ENCODE data around the gene PLCH1. TPM values are rescaled to one million over a fixed set of nuclear protein-coding genes. Genes with fewer than 3 reads are reported as not detected.

PLCH1 gene
- total and polyA plus RNA-seq, 7 donors = 0.03 to 1.1 (median 0.06) TPM; not detected in 2

DNA sequence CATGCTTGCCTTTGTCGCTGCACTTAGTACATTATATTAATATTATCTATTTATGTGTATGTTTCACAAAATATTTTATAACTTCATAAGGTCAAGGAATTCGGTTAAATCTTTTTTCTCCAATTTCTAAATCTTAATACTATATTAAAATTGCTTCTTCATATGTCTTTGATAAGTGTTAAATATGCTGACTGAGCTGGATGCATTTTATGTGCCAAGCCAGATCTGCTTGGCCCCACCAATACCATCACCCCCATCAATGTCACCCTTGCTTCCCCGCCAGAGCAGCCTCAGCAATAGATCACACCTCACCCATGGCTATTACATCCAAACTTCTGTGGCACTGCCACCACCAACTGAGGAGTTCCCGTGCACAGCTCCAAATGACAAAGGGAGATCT, 287.3 kb downstream of the PLCH1 start:
- 90 to 94% (median 93%) methylated on average over 4 of the region's 4 CpGs for WGBS, 3 donors
- no peaks in the 10 kb centered on the region for H3K27me3 ChIP-seq (ENCODE audit: insufficient read depth in 3 of 3, low read length in 2 of 3)
- TF ChIP-seq, protein P1, sequence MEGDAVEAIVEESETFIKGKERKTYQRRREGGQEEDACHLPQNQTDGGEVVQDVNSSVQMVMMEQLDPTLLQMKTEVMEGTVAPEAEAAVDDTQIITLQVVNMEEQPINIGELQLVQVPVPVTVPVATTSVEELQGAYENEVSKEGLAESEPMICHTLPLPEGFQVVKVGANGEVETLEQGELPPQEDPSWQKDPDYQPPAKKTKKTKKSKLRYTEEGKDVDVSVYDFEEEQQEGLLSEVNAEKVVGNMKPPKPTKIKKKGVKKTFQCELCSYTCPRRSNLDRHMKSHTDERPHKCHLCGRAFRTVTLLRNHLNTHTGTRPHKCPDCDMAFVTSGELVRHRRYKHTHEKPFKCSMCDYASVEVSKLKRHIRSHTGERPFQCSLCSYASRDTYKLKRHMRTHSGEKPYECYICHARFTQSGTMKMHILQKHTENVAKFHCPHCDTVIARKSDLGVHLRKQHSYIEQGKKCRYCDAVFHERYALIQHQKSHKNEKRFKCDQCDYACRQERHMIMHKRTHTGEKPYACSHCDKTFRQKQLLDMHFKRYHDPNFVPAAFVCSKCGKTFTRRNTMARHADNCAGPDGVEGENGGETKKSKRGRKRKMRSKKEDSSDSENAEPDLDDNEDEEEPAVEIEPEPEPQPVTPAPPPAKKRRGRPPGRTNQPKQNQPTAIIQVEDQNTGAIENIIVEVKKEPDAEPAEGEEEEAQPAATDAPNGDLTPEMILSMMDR (IDR thresholded peaks at IDR 0.05) = no peak
- intact Hi-C loops (cut with DNase I) = no loop called here
- no peaks in the 10 kb centered on the region for H3K4me1 ChIP-seq
- no peaks in the 10 kb centered on the region for H3K9me3 ChIP-seq
- ATAC-seq (no peak), DNase-seq (no peak)
- H3K27ac ChIP-seq = no peak overlapping the region
- no peak overlapping the region for H3K4me3 ChIP-seq
- no peaks in the 10 kb centered on the region for H3K36me3 ChIP-seq (ENCODE audit: insufficient read depth in 1 of 2, low read depth in 1 of 2)

DNA sequence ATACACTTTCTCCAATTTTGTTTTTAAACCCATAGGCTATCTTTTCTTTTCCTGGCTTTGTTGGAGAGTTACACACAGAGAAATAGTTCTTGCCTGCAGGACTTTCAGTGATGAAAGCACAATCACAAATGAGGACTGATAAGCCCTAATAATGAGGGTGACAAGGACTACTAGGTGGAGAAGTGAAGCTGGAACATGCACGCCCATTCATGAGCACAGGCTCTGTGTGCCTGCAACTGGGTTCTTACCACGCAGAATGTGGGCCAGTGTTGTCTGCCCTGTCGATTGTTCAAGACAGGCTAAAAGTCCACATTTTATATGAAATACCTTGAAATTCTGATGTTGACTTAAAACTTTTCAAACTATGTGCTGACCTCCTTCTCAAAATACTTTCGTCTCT, 289.1 kb downstream of the PLCH1 start:
- Histone ChIP-seq H3K27me3 (ENCODE audit: insufficient read depth in 3 of 3, low read length in 2 of 3) (no peaks in the 10 kb centered on the region), H3K4me3 (no peak overlapping the region), H3K27ac (no peak overlapping the region), H3K36me3 (ENCODE audit: insufficient read depth in 1 of 2, low read depth in 1 of 2) (no peaks in the 10 kb centered on the region), H3K9me3 (no peaks in the 10 kb centered on the region), H3K4me1 (no peaks in the 10 kb centered on the region)
- ATAC-seq = no peak
- intact Hi-C loops (cut with DNase I) = no loop called here
- 90 to 94% (median 94%) methylated on average over 4 of the region's 4 CpGs for WGBS, 3 donors
- no peak for DNase-seq
- TF ChIP-seq, protein P1 (IDR thresholded peaks at IDR 0.05) = no peak

DNA sequence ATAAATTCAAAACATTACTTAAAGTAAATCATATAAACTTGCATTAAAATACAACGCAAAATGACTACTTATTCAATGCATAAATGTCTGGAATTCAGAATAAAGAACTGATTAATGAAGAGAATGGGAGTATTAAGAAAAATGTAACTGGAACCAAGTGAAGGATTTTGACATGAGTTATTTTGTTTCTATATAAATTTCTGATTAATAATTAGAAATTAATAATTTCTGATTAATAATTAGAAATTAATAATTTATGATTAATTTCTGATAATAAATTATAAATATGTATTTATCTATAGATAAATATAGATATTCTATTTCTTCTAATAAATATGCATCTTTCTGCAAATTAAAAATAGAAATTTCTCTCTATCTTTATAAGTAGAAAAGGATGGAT, 291.4 kb downstream of the PLCH1 start:
- no peaks in the 10 kb centered on the region for H3K4me1 ChIP-seq
- H3K27ac ChIP-seq = no peak overlapping the region
- DNase-seq = no peak
- no peaks in the 10 kb centered on the region for H3K27me3 ChIP-seq (ENCODE audit: insufficient read depth in 3 of 3, low read length in 2 of 3)
- 84 to 86% (median 84%) methylated on average over 1 of the region's 1 CpG for WGBS, 3 donors
- no peaks in the 10 kb centered on the region for H3K36me3 ChIP-seq (ENCODE audit: insufficient read depth in 1 of 2, low read depth in 1 of 2)
- no peaks in the 10 kb centered on the region for H3K9me3 ChIP-seq
- TF ChIP-seq, protein P1 (IDR thresholded peaks at IDR 0.05) = no peak
- H3K4me3 ChIP-seq = no peak overlapping the region
- no peak for ATAC-seq
- intact Hi-C loops (cut with DNase I) = no loop called here

DNA sequence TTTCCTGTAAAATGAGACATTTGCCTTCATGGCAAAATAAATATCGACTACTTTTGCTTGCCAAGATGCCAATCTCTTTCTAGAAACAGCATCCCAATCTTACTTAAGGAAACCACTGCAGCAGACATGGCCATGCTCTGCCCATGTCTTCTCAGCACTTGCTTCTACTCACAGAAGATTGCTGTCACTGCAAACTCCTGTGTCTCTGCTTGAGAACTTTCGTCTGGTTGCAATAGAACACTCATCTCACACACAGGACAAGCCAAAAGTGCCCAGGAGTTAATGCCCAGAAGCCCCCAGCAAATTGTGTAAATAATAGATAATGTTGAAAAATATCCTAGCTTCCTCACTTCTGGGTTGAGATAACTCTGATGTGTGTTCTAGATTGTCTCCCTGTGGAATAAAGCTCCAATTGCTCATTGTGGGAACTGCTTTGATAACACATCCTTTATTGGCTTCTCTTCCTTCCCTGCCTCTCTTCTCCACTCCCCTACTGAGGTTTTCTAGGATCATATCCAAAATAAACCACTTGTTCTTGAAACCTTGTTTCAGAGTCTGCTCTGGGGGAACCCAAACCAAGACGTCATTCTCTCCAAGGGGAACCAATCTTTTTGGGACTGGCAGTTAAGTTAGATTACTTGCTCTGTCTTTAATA, 295.1 kb downstream of the PLCH1 start:
- no peak overlapping the region for H3K27ac ChIP-seq
- 48 to 63% (median 55%) methylated on average over 3 of the region's 3 CpGs for WGBS, 3 donors
- H3K36me3 ChIP-seq (ENCODE audit: insufficient read depth in 1 of 2, low read depth in 1 of 2) = no peaks in the 10 kb centered on the region
- no peaks in the 10 kb centered on the region for H3K9me3 ChIP-seq
- ATAC-seq (no peak), DNase-seq (no peak)
- no peaks in the 10 kb centered on the region for H3K4me1 ChIP-seq
- TF ChIP-seq, protein P1 (IDR thresholded peaks at IDR 0.05) = no peak
- intact Hi-C loops (cut with DNase I) = no loop called here
- H3K4me3 ChIP-seq = no peak overlapping the region
- no peaks in the 10 kb centered on the region for H3K27me3 ChIP-seq (ENCODE audit: insufficient read depth in 3 of 3, low read length in 2 of 3)

DNA sequence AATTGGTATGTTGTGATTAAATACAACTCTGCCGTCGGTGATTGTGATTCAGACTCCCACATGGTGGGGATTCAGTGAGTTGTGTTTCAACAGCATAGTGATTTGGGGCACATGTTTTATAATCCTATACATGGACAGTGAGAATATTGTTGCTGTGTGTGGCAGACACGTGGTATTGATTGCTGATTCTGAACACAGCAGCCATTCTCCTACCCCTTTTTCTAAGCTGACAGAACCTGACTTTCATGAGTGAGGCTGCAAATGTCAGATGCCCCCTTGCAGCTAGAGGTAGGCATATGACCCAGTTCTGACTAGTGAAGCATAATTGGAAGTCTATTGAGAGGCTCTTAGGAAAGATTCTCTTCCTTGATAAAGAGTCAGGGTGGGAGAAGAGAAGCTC, 296.3 kb downstream of the PLCH1 start:
- TF ChIP-seq, protein P1 (IDR thresholded peaks at IDR 0.05) = no peak
- no peak for ATAC-seq
- 50 to 66% (median 59%) methylated on average over 3 of the region's 3 CpGs for WGBS, 3 donors
- H3K4me1 ChIP-seq = no peaks in the 10 kb centered on the region
- no peak overlapping the region for H3K27ac ChIP-seq
- no peaks in the 10 kb centered on the region for H3K9me3 ChIP-seq
- no peak for DNase-seq
- H3K27me3 ChIP-seq (ENCODE audit: insufficient read depth in 3 of 3, low read length in 2 of 3) = no peaks in the 10 kb centered on the region
- H3K4me3 ChIP-seq = no peak overlapping the region
- intact Hi-C loops (cut with DNase I) = no loop called here
- no peaks in the 10 kb centered on the region for H3K36me3 ChIP-seq (ENCODE audit: insufficient read depth in 1 of 2, low read depth in 1 of 2)
